IMR-90 (cell line): ENCODE results near the gene ARHGAP15.

Experiments
- MAFK ChIP-seq: IDR thresholded peaks from 2 replicates; pipeline ENCODE4 v1.6.1; 2012; ENCODE audit warnings: low read depth, low read length, improper control_type of control experiment
- POLR2A ChIP-seq: IDR thresholded peaks from 2 replicates; pipeline ENCODE4 v1.6.1; 2012; ENCODE audit warnings: mild to moderate bottlenecking, low read depth, low read length
- RAD21 ChIP-seq: IDR thresholded peaks from 2 replicates; pipeline ENCODE4 v1.6.1; 2012; ENCODE audit warnings: low read length, improper control_type of control experiment
- RCOR1 ChIP-seq: IDR thresholded peaks from 2 replicates; pipeline ENCODE4 v1.6.1; 2012; ENCODE audit warnings: mild to moderate bottlenecking, low read length, improper control_type of control experiment; ENCODE audit not compliant: insufficient replicate concordance
- RFX5 ChIP-seq: IDR thresholded peaks from 2 replicates; pipeline ENCODE4 v1.8.0; 2012; ENCODE audit warnings: low read depth, mild to moderate bottlenecking, low read length, moderate library complexity
- TF ChIP-seq, protein P1 (sequence below): fragments of 150-350 bp; IDR thresholded peaks from 2 replicates; pipeline ENCODE4 v1.6.1; 2017; ENCODE audit warnings: mild to moderate bottlenecking, antibody characterized with exemption, low read length, low read depth
- TF ChIP-seq, protein P2 (sequence below): conservative IDR thresholded peaks from 2 replicates; pipeline ENCODE4 v1.5.1; 2012; ENCODE audit warnings: mild to moderate bottlenecking, low read depth, low read length, improper control_type of control experiment

DNA sequence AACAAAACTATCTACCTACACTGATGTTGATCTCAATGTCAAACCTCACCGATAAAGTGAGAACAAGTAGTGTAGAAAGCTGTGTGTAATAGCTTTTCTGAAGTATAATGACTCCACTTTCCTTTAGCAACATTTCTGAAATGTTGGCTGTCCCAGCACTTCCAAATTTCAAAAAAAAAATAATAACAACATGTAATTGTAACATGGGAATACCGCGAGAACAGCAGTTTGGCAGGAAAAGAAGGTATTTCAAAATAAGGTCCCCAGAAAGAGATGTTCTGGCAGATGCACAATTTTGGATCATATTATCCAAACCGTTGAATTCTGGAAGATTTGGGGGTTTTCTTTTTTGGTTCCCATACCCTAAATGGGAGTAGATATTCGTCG lies 352.0 kb downstream of the ARHGAP15 start:
- TF ChIP-seq POLR2A (no peak), RAD21 (no peak), RFX5 (no peak), RCOR1 (no peak), MAFK (no peak)
- TF ChIP-seq, protein P1, sequence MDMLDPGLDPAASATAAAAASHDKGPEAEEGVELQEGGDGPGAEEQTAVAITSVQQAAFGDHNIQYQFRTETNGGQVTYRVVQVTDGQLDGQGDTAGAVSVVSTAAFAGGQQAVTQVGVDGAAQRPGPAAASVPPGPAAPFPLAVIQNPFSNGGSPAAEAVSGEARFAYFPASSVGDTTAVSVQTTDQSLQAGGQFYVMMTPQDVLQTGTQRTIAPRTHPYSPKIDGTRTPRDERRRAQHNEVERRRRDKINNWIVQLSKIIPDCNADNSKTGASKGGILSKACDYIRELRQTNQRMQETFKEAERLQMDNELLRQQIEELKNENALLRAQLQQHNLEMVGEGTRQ = no peak
- TF ChIP-seq, protein P2, sequence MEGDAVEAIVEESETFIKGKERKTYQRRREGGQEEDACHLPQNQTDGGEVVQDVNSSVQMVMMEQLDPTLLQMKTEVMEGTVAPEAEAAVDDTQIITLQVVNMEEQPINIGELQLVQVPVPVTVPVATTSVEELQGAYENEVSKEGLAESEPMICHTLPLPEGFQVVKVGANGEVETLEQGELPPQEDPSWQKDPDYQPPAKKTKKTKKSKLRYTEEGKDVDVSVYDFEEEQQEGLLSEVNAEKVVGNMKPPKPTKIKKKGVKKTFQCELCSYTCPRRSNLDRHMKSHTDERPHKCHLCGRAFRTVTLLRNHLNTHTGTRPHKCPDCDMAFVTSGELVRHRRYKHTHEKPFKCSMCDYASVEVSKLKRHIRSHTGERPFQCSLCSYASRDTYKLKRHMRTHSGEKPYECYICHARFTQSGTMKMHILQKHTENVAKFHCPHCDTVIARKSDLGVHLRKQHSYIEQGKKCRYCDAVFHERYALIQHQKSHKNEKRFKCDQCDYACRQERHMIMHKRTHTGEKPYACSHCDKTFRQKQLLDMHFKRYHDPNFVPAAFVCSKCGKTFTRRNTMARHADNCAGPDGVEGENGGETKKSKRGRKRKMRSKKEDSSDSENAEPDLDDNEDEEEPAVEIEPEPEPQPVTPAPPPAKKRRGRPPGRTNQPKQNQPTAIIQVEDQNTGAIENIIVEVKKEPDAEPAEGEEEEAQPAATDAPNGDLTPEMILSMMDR = no peak
